ENCODE data around the gene CRIP1. TPM values are rescaled to one million over a fixed set of nuclear protein-coding genes. Genes with fewer than 3 reads are reported as not detected.

Gene CRIP1
- total RNA-seq, 1 experiment from 2014 or later = 5.4 TPM

- Histone ChIP-seq H3K27me3 (ENCODE audit: control insufficient read depth, insufficient read depth, low read length) (peaks cover 54% of the 10 kb centered on the region), H3K36me3 (replicated peaks; ENCODE audit: control insufficient read depth, insufficient read depth, low read length) (no peaks in the 10 kb centered on the region), H3K4me3 (ENCODE audit: insufficient read depth, low read depth, low read length) (no peak overlapping the region)
- DNase-seq = no peak
Observed at GRCh38 chr14:105487986-105488777, 1.5 kb downstream of the CRIP1 start.

- DNase-seq = no peak
- Histone ChIP-seq H3K4me3 (ENCODE audit: insufficient read depth, low read depth, low read length) (no peak overlapping the region), H3K27me3 (ENCODE audit: control insufficient read depth, insufficient read depth, low read length) (peaks cover 53% of the 10 kb centered on the region)
Observed at GRCh38 chr14:105488781-105489541, 2.3 kb downstream of the CRIP1 start.

GRCh38 chr14:105489542-105490266, 3.0 kb downstream of the CRIP1 start:
- DNase-seq = peak; percentile 94
- Histone ChIP-seq H3K27me3 (ENCODE audit: control insufficient read depth, insufficient read depth, low read length) (peaks cover 49% of the 10 kb centered on the region), H3K36me3 (replicated peaks; ENCODE audit: control insufficient read depth, insufficient read depth, low read length) (no peaks in the 10 kb centered on the region), H3K4me3 (ENCODE audit: insufficient read depth, low read depth, low read length) (peak overlapping the region; percentile 56)

More at GRCh38 chr14:105488781-105489541, 2.3 kb downstream of the CRIP1 start:
- H3K36me3 ChIP-seq (replicated peaks; ENCODE audit: control insufficient read depth, insufficient read depth, low read length) = no peaks in the 10 kb centered on the region

- Histone ChIP-seq H3K36me3 (replicated peaks; ENCODE audit: control insufficient read depth, insufficient read depth, low read length) (no peaks in the 10 kb centered on the region), H3K4me3 (ENCODE audit: insufficient read depth, low read depth, low read length) (peak overlapping the region; percentile 56), H3K27me3 (ENCODE audit: control insufficient read depth, insufficient read depth, low read length) (peaks cover 45% of the 10 kb centered on the region)
- no peak for DNase-seq
Observed at GRCh38 chr14:105490267-105490571, 3.5 kb downstream of the CRIP1 start.

- DNase-seq = peak; percentile 99
- Histone ChIP-seq H3K4me3 (ENCODE audit: insufficient read depth, low read depth, low read length) (peak within 1 kb of the TSS; percentile 78), H3K36me3 (replicated peaks; ENCODE audit: control insufficient read depth, insufficient read depth, low read length) (no peaks in the 10 kb centered on the region), H3K27me3 (ENCODE audit: control insufficient read depth, insufficient read depth, low read length) (peaks cover 39% of the 10 kb centered on the region)
Observed at GRCh38 chr14:105490572-105491365, 4.1 kb downstream of the CRIP1 start, which contains the start of gene TEDC1. TSS of gene TEDC1 (plus strand) at chr14:105491246. CDS start at chr14:105491376, 130 bp downstream.

GRCh38 chr14:105491366-105491973, 4.8 kb downstream of the CRIP1 start:
- Histone ChIP-seq H3K27me3 (ENCODE audit: control insufficient read depth, insufficient read depth, low read length) (peaks cover 32% of the 10 kb centered on the region), H3K36me3 (replicated peaks; ENCODE audit: control insufficient read depth, insufficient read depth, low read length) (no peaks in the 10 kb centered on the region), H3K4me3 (ENCODE audit: insufficient read depth, low read depth, low read length) (peak overlapping the region; percentile 78)
- peak; percentile 98 for DNase-seq

GRCh38 chr14:105492031-105492970, 5.6 kb downstream of the CRIP1 start:
- peaks cover 24% of the 10 kb centered on the region for H3K27me3 ChIP-seq (ENCODE audit: control insufficient read depth, insufficient read depth, low read length)
- no peak overlapping the region for H3K4me3 ChIP-seq (ENCODE audit: insufficient read depth, low read depth, low read length)
- no peaks in the 10 kb centered on the region for H3K36me3 ChIP-seq (replicated peaks; ENCODE audit: control insufficient read depth, insufficient read depth, low read length)
- DNase-seq = no peak

GRCh38 chr14:105492971-105493871, 6.5 kb downstream of the CRIP1 start:
- H3K36me3 ChIP-seq (replicated peaks; ENCODE audit: control insufficient read depth, insufficient read depth, low read length) = no peaks in the 10 kb centered on the region
- peak; percentile 56 for DNase-seq
- H3K27me3 ChIP-seq (ENCODE audit: control insufficient read depth, insufficient read depth, low read length) = peaks cover 15% of the 10 kb centered on the region
- no peak overlapping the region for H3K4me3 ChIP-seq (ENCODE audit: insufficient read depth, low read depth, low read length)

GRCh38 chr14:105493921-105494605, 7.4 kb downstream of the CRIP1 start:
- Histone ChIP-seq H3K4me3 (ENCODE audit: insufficient read depth, low read depth, low read length) (no peak overlapping the region), H3K36me3 (replicated peaks; ENCODE audit: control insufficient read depth, insufficient read depth, low read length) (no peaks in the 10 kb centered on the region), H3K27me3 (ENCODE audit: control insufficient read depth, insufficient read depth, low read length) (peaks cover 7% of the 10 kb centered on the region)
- DNase-seq = peak; percentile 52

- no peak overlapping the region for H3K4me3 ChIP-seq (ENCODE audit: insufficient read depth, low read depth, low read length)
- peaks cover 3% of the 10 kb centered on the region for H3K27me3 ChIP-seq (ENCODE audit: control insufficient read depth, insufficient read depth, low read length)
- no peaks in the 10 kb centered on the region for H3K36me3 ChIP-seq (replicated peaks; ENCODE audit: control insufficient read depth, insufficient read depth, low read length)
- no peak for DNase-seq
Observed at GRCh38 chr14:105494606-105494929, 7.9 kb downstream of the CRIP1 start.

GRCh38 chr14:105495101-105495989, 8.7 kb downstream of the CRIP1 start:
- H3K4me3 ChIP-seq (ENCODE audit: insufficient read depth, low read depth, low read length) = no peak overlapping the region
- no peaks in the 10 kb centered on the region for H3K36me3 ChIP-seq (replicated peaks; ENCODE audit: control insufficient read depth, insufficient read depth, low read length)
- H3K27me3 ChIP-seq (ENCODE audit: control insufficient read depth, insufficient read depth, low read length) = no peaks in the 10 kb centered on the region
- DNase-seq = peak; percentile 56

Measured in H7 (cell line).